ENCODE results near the gene ARID1B.

The ARID1B gene

GRCh38 chr6:157157258-157157657, 380.1 kb downstream of the ARID1B start:
- Histone ChIP-seq H3K36me3 (replicated peaks in 1 of 2; ENCODE audit: control insufficient read depth in 2 of 2, insufficient read depth in 2 of 2, low read length in 2 of 2) (peaks cover 3 to 39% of the 10 kb centered on the region in 2 donors), H3K79me1 (ENCODE audit: low read depth, low read length) (no peaks in the 10 kb centered on the region), H3K4me3 (ENCODE audit: low read length in 2 of 2) (no peak overlapping the region), H3K27ac (replicated peaks; ENCODE audit: low read length) (no peak overlapping the region), H2BK12ac (ENCODE audit: low read length) (no peak overlapping the region), H3K4me1 (ENCODE audit: control insufficient read depth in 2 of 2, insufficient read depth in 1 of 2, low read depth in 1 of 2, low read length in 2 of 2) (peaks cover 0 to 2% of the 10 kb centered on the region in 2 donors), H3K18ac (ENCODE audit: low read length) (no peak overlapping the region), H3K27me3 (ENCODE audit: control insufficient read depth in 3 of 3, insufficient read depth in 3 of 3, low read depth in 1 of 3, low read length in 3 of 3) (no peaks in the 10 kb centered on the region), H2AK5ac (ENCODE audit: low read depth, low read length) (no peak overlapping the region), H3K23ac (ENCODE audit: low read depth, low read length, poor library complexity) (no peak overlapping the region), H2BK15ac (ENCODE audit: low read length) (no peak overlapping the region), H4K8ac (ENCODE audit: low read depth, low read length) (no peak overlapping the region), H3K4ac (ENCODE audit: low read length) (no peak overlapping the region), H3K14ac (ENCODE audit: low read length) (no peak overlapping the region), H2BK120ac (ENCODE audit: low read depth, low read length) (no peak overlapping the region), H3K4me2 (ENCODE audit: insufficient read depth, low read length, poor library complexity, severe bottlenecking) (no peak overlapping the region), H2BK5ac (ENCODE audit: low read length) (no peak overlapping the region), H2AFZ (ENCODE audit: low read length) (no peak overlapping the region), H3K9ac (ENCODE audit: low read depth, low read length, poor library complexity) (no peak overlapping the region), H3K9me3 (replicated peaks in 1 of 2; ENCODE audit: control insufficient read depth in 2 of 2, insufficient read depth in 1 of 2, low read depth in 1 of 2, low read length in 2 of 2) (no peaks in the 10 kb centered on the region), H4K91ac (ENCODE audit: low read depth, low read length, poor library complexity) (no peak overlapping the region)
- no CpG with 5 or more reads among the region's 9 CpGs for WGBS, 2 donors (ENCODE audit: extremely low coverage in 2 of 2, insufficient read length in 2 of 2, insufficient replicate concordance in 1 of 2)
- DNase-seq (ENCODE audit: low spot score): no peak

- Histone ChIP-seq H2BK15ac (ENCODE audit: low read length) (no peak overlapping the region), H3K27me3 (ENCODE audit: control insufficient read depth in 3 of 3, insufficient read depth in 3 of 3, low read depth in 1 of 3, low read length in 3 of 3) (no peaks in the 10 kb centered on the region), H3K27ac (replicated peaks; ENCODE audit: low read length) (no peak overlapping the region), H2BK120ac (ENCODE audit: low read depth, low read length) (no peak overlapping the region), H3K23ac (ENCODE audit: low read depth, low read length, poor library complexity) (no peak overlapping the region), H3K4me3 (ENCODE audit: low read length in 2 of 2) (no peak overlapping the region), H3K4me2 (ENCODE audit: insufficient read depth, low read length, poor library complexity, severe bottlenecking) (no peak overlapping the region), H2AK5ac (ENCODE audit: low read depth, low read length) (no peak overlapping the region), H3K9ac (ENCODE audit: low read depth, low read length, poor library complexity) (no peak overlapping the region), H2BK5ac (ENCODE audit: low read length) (no peak overlapping the region), H3K36me3 (replicated peaks in 1 of 2; ENCODE audit: control insufficient read depth in 2 of 2, insufficient read depth in 2 of 2, low read length in 2 of 2) (peaks cover 3 to 37% of the 10 kb centered on the region in 2 donors), H2BK12ac (ENCODE audit: low read length) (no peak overlapping the region), H3K4ac (ENCODE audit: low read length) (no peak overlapping the region), H4K8ac (ENCODE audit: low read depth, low read length) (no peak overlapping the region), H2AFZ (ENCODE audit: low read length) (no peak overlapping the region), H3K14ac (ENCODE audit: low read length) (no peak overlapping the region), H4K91ac (ENCODE audit: low read depth, low read length, poor library complexity) (no peak overlapping the region), H3K4me1 (ENCODE audit: control insufficient read depth in 2 of 2, insufficient read depth in 1 of 2, low read depth in 1 of 2, low read length in 2 of 2) (peaks cover 3 to 10% of the 10 kb centered on the region in 2 donors), H3K79me1 (ENCODE audit: low read depth, low read length) (no peaks in the 10 kb centered on the region), H3K18ac (ENCODE audit: low read length) (no peak overlapping the region), H3K9me3 (replicated peaks in 1 of 2; ENCODE audit: control insufficient read depth in 2 of 2, insufficient read depth in 1 of 2, low read depth in 1 of 2, low read length in 2 of 2) (no peaks in the 10 kb centered on the region)
- WGBS, 2 donors (ENCODE audit: extremely low coverage in 2 of 2, insufficient read length in 2 of 2, insufficient replicate concordance in 1 of 2): no CpG with 5 or more reads among the region's 4 CpGs
- DNase-seq (ENCODE audit: low spot score): no peak
These were observed 381.3 kb downstream of the ARID1B start for GRCh38 chr6:157158456-157158855.

GRCh38 chr6:157158897-157159296, 381.7 kb downstream of the ARID1B start:
- Histone ChIP-seq H3K23ac (ENCODE audit: low read depth, low read length, poor library complexity) (no peak overlapping the region), H2BK5ac (ENCODE audit: low read length) (no peak overlapping the region), H3K36me3 (replicated peaks in 1 of 2; ENCODE audit: control insufficient read depth in 2 of 2, insufficient read depth in 2 of 2, low read length in 2 of 2) (peaks cover 3 to 34% of the 10 kb centered on the region in 2 donors), H3K9ac (ENCODE audit: low read depth, low read length, poor library complexity) (no peak overlapping the region), H4K91ac (ENCODE audit: low read depth, low read length, poor library complexity) (no peak overlapping the region), H2BK15ac (ENCODE audit: low read length) (no peak overlapping the region), H2BK120ac (ENCODE audit: low read depth, low read length) (no peak overlapping the region), H3K9me3 (replicated peaks in 1 of 2; ENCODE audit: control insufficient read depth in 2 of 2, insufficient read depth in 1 of 2, low read depth in 1 of 2, low read length in 2 of 2) (no peaks in the 10 kb centered on the region), H2AK5ac (ENCODE audit: low read depth, low read length) (no peak overlapping the region), H3K4me3 (ENCODE audit: low read length in 2 of 2) (no peak overlapping the region), H4K8ac (ENCODE audit: low read depth, low read length) (no peak overlapping the region), H2AFZ (ENCODE audit: low read length) (no peak overlapping the region), H3K4me1 (ENCODE audit: control insufficient read depth in 2 of 2, insufficient read depth in 1 of 2, low read depth in 1 of 2, low read length in 2 of 2) (peaks cover 3 to 11% of the 10 kb centered on the region in 2 donors), H3K27me3 (ENCODE audit: control insufficient read depth in 3 of 3, insufficient read depth in 3 of 3, low read depth in 1 of 3, low read length in 3 of 3) (no peaks in the 10 kb centered on the region), H3K4ac (ENCODE audit: low read length) (no peak overlapping the region), H3K4me2 (ENCODE audit: insufficient read depth, low read length, poor library complexity, severe bottlenecking) (no peak overlapping the region), H3K18ac (ENCODE audit: low read length) (no peak overlapping the region), H2BK12ac (ENCODE audit: low read length) (no peak overlapping the region), H3K14ac (ENCODE audit: low read length) (no peak overlapping the region), H3K27ac (replicated peaks; ENCODE audit: low read length) (no peak overlapping the region), H3K79me1 (ENCODE audit: low read depth, low read length) (no peaks in the 10 kb centered on the region)
- no peak for DNase-seq (ENCODE audit: low spot score)
- WGBS, 2 donors (ENCODE audit: extremely low coverage in 2 of 2, insufficient read length in 2 of 2, insufficient replicate concordance in 1 of 2): no CpG with 5 or more reads among the region's 3 CpGs

- no CpG with 5 or more reads among the region's 4 CpGs for WGBS, 2 donors (ENCODE audit: extremely low coverage in 2 of 2, insufficient read length in 2 of 2, insufficient replicate concordance in 1 of 2)
- H2AK5ac ChIP-seq (ENCODE audit: low read depth, low read length): no peak overlapping the region
- no peak overlapping the region for H2BK15ac ChIP-seq (ENCODE audit: low read length)
- no peak overlapping the region for H4K8ac ChIP-seq (ENCODE audit: low read depth, low read length)
- H2BK120ac ChIP-seq (ENCODE audit: low read depth, low read length): no peak overlapping the region
- no peak overlapping the region for H3K9ac ChIP-seq (ENCODE audit: low read depth, low read length, poor library complexity)
- peaks cover 3 to 11% of the 10 kb centered on the region in 2 donors for H3K4me1 ChIP-seq (ENCODE audit: control insufficient read depth in 2 of 2, insufficient read depth in 1 of 2, low read depth in 1 of 2, low read length in 2 of 2)
- no peak overlapping the region for H2BK5ac ChIP-seq (ENCODE audit: low read length)
- no peak overlapping the region for H3K4ac ChIP-seq (ENCODE audit: low read length)
- DNase-seq (ENCODE audit: low spot score): no peak
- H3K36me3 ChIP-seq (replicated peaks in 1 of 2; ENCODE audit: control insufficient read depth in 2 of 2, insufficient read depth in 2 of 2, low read length in 2 of 2): peaks cover 3 to 29% of the 10 kb centered on the region in 2 donors
- H3K27ac ChIP-seq (replicated peaks; ENCODE audit: low read length): no peak overlapping the region
- no peaks in the 10 kb centered on the region for H3K79me1 ChIP-seq (ENCODE audit: low read depth, low read length)
- no peak overlapping the region for H3K14ac ChIP-seq (ENCODE audit: low read length)
- no peak overlapping the region for H3K4me2 ChIP-seq (ENCODE audit: insufficient read depth, low read length, poor library complexity, severe bottlenecking)
- no peaks in the 10 kb centered on the region for H3K27me3 ChIP-seq (ENCODE audit: control insufficient read depth in 3 of 3, insufficient read depth in 3 of 3, low read depth in 1 of 3, low read length in 3 of 3)
- H3K9me3 ChIP-seq (replicated peaks in 1 of 2; ENCODE audit: control insufficient read depth in 2 of 2, insufficient read depth in 1 of 2, low read depth in 1 of 2, low read length in 2 of 2): no peaks in the 10 kb centered on the region
- no peak overlapping the region for H2AFZ ChIP-seq (ENCODE audit: low read length)
- H3K18ac ChIP-seq (ENCODE audit: low read length): no peak overlapping the region
- no peak overlapping the region for H3K23ac ChIP-seq (ENCODE audit: low read depth, low read length, poor library complexity)
- H3K4me3 ChIP-seq (ENCODE audit: low read length in 2 of 2): no peak overlapping the region
- H4K91ac ChIP-seq (ENCODE audit: low read depth, low read length, poor library complexity): no peak overlapping the region
- H2BK12ac ChIP-seq (ENCODE audit: low read length): no peak overlapping the region
These were observed 382.2 kb downstream of the ARID1B start for GRCh38 chr6:157159348-157159747.
